LNCaP clone FGC (cell line): Measurements from ENCODE around the gene GNAZ.

Experiments used
- DNase-seq: peaks from one replicate; pipeline ENCODE4 v3.0.0-alpha.2; 2011; ENCODE audit warnings: low read depth
- H3K4me3 ChIP-seq: 2 replicates; pipeline ENCODE4 v1.5.1; 2011; ENCODE audit warnings: mild to moderate bottlenecking, low read depth, low read length, control low read depth
- TF ChIP-seq, protein P1 (sequence below): IDR thresholded peaks from 2 replicates; pipeline ENCODE4 v1.5.1; 2012; ENCODE audit warnings: mild to moderate bottlenecking; ENCODE audit not compliant: control insufficient read depth, insufficient read depth; ENCODE audit errors: extremely low read depth

The GNAZ gene

DNA sequence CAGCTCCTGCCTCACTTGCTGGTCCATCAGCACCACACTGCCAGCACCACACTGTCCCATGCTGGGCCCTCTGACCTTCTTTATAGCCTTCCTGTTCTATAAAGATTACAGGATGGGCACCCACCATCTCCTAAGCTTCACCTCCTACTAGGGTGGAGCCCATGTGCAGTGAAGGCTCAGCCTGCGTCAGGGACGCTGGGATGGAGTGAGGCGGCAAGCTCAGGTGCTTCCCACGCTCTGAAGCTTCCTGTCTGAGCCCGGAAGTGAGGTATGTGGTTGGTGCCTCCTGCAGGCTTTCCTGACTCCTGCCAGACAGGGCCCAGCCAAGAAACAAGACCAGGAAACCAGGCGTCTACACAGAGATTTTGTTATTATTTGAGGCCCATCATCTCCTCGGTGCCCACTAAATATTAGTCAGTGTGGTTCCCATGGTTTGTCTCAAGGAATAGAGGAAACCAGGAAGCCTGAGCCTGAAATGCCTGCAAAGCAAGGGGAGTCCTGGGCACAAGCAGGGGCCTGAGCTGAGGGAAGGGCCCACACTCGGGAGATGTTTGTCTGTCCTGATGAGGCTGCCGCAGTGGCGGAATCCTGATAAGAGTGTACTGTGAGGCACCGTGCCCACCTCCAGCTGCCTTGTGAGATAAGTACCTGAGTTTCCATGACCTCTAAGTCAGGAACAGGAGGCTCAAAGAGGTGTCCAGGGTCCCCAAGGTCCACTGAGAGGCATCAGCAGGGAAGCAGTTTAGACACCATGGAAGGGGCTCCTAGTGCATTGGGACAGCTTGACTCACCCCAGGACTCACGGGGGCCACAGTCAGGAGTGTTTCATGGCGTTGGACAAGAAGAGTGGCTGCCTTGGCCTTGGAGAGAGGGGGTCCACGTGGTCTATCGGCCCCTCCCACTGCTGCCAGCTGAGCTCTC is 49.4 kb downstream of the GNAZ start:
- TF ChIP-seq, protein P1, sequence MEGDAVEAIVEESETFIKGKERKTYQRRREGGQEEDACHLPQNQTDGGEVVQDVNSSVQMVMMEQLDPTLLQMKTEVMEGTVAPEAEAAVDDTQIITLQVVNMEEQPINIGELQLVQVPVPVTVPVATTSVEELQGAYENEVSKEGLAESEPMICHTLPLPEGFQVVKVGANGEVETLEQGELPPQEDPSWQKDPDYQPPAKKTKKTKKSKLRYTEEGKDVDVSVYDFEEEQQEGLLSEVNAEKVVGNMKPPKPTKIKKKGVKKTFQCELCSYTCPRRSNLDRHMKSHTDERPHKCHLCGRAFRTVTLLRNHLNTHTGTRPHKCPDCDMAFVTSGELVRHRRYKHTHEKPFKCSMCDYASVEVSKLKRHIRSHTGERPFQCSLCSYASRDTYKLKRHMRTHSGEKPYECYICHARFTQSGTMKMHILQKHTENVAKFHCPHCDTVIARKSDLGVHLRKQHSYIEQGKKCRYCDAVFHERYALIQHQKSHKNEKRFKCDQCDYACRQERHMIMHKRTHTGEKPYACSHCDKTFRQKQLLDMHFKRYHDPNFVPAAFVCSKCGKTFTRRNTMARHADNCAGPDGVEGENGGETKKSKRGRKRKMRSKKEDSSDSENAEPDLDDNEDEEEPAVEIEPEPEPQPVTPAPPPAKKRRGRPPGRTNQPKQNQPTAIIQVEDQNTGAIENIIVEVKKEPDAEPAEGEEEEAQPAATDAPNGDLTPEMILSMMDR = no peak

DNA sequence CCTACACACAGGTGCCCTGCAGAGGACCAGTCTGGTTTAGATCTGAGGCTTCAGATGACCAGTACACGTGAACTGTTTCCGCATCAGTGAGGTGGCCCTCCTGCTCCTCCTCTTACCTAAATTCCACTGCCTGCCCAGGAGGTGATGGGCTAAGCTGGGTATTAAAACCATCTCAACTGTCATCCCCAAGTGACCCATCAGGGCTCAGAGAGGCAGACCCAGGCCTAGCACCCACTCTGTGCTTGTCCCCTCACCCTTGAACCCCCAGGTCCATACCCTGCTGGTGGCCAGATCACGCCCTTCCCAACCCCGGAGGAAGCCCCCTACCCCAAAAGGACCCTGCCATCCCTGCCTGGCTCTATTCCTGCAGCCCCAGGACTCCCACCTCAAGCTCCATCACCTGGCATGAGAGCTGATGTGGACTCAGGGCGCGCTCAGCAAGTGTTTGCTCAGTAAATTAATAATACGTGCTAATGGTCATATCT is 50.1 kb downstream of the GNAZ start:
- no peak for DNase-seq
- TF ChIP-seq, protein P1 = no peak
- no peak overlapping the region for H3K4me3 ChIP-seq

More for the DNA sequence above, 49.4 kb downstream of the GNAZ start:
- DNase-seq = no peak
- no peak overlapping the region for H3K4me3 ChIP-seq

DNA sequence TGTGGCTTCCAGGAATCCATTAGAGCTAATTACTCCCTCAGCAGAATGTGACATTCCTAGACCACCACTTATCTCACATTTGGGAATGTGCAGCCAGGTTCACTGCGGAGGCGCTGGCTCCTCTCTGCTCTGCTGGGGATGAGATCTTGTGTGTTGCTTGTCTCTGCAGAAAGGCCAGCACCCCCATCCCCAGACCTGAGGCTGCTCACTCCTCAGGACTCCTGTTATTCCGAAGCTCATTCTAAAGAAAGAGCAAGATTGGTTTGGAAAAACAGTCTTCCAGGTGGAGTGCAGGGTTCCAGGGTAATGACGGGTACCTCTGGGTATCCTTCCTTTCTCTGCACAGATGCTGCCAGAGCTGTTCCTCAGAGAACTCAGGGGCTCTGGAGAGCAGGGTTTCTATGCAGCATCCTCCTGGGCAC is 50.7 kb downstream of the GNAZ start:
- DNase-seq = no peak
- TF ChIP-seq, protein P1 = no peak
- no peak overlapping the region for H3K4me3 ChIP-seq

GRCh38 chr22:23121424-23121823 is 51.1 kb downstream of the GNAZ start:
- TF ChIP-seq, protein P1 = no peak
- H3K4me3 ChIP-seq = no peak overlapping the region
- DNase-seq = no peak

DNA sequence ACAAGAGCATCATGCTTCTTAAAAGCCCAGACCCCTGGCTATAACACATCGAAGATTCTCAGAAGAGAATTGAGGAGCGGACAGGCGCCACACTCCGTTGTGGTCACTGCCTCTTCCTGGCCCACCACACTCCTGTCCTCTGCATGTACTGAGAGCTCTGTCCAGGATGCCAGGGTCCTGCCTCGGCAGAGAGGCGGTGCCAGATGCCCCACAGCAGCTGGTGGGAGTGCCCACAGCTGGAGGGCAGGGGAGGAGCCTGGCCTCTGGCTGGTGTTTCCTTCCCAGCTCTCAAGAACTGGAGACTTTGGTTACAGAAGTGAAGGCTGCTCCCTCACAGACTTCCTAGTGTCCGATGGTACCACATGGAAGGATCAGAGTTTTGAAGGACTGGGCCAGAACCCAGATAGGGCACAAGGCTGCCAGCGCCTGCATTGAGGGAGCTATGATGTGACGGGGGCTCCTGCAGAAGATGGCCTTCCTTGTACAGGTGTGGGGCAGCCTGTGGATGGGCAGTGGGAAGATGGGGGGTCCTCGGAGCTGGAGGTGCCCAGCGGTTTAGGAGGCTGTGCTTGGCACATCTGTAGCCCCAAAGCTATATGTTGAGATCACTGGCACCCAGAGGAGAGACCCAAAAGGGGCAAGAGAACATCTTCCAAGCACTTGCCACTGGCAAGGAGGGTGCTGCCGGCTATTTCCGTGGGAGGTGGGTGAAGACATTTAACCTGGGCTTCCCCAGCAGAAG is 52.1 kb downstream of the GNAZ start:
- DNase-seq = no peak
- no peak overlapping the region for H3K4me3 ChIP-seq
- TF ChIP-seq, protein P1 = no peak

GRCh38 chr22:23122992-23123803 is 52.9 kb downstream of the GNAZ start:
- DNase-seq = no peak
- TF ChIP-seq, protein P1 = no peak
- H3K4me3 ChIP-seq = no peak overlapping the region
